Left forelimb (tissue), 1 donor: ENCODE measurements around the gene ABHD16B.
A peak's percentile ranks its signal among the peaks of the same experiment; 100 is the strongest.
"Not testable (repeated sequence)": the region's sequence is repeated elsewhere in the genome, so short reads cannot be mapped to it uniquely, and the experiment has no call there.

Source experiments
- DNase-seq: peaks from one replicate; pipeline ENCODE4 v3.0.0-alpha.2; 2018; ENCODE audit warnings: low spot score

The ABHD16B gene

DNA sequence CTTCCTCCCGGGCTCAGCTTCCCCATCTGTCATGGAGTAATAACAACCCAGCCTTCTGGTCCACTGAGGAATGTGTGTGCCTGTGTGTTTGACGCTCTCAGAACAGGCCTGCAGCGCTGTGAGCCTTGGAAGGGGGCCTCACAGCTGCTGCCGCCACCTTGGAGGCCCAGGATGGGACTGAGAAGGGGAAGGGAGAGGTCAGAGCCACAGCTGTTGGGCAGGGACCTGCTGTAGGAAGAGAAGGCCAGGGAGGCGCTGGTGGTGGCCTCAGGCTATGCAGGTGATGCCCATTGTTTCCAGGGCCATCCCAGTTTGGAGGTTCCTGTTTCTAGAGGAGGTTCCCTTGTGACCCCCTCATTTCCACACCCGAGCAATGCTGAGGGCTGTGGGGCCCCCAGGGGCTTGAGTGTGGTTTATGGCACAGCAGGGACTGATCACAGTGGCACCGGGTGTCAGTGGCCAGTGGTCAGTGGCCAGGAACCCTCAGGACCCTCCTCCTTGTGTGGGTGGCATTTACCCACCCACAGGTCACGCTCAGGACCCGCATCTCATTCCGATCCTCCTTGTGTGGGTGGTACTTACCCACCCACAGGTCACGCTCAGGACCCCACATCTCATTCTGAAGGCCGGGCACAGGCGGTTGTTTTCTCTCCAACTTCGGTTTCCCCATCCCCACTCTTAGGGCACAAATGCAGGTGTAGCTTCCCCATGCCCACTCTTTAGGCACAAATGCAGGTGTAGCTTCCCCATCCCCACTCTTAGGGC, 17.8 kb downstream of the ABHD16B start:
- DNase-seq: no peak

DNA sequence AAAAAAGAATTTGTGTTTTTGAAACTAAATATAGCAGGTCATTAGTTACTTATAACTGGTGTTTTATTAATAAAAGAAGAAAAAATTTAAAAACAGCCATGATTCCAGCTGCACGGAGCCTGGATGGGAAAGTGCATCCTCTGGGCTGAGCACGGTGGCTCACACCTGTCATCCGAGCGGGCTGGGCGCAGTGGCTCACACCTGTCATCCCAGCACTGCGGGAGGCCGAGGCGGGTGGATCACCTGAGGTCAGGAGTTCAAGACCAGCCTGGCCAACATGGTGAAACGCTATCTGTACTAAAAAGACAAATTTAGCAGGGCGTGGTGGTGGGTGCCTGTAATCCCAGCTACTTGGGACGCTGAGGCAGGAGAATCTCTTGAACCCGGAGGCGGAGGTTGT, 19.6 kb downstream of the ABHD16B start:
- not testable (repeated sequence) for DNase-seq

DNA sequence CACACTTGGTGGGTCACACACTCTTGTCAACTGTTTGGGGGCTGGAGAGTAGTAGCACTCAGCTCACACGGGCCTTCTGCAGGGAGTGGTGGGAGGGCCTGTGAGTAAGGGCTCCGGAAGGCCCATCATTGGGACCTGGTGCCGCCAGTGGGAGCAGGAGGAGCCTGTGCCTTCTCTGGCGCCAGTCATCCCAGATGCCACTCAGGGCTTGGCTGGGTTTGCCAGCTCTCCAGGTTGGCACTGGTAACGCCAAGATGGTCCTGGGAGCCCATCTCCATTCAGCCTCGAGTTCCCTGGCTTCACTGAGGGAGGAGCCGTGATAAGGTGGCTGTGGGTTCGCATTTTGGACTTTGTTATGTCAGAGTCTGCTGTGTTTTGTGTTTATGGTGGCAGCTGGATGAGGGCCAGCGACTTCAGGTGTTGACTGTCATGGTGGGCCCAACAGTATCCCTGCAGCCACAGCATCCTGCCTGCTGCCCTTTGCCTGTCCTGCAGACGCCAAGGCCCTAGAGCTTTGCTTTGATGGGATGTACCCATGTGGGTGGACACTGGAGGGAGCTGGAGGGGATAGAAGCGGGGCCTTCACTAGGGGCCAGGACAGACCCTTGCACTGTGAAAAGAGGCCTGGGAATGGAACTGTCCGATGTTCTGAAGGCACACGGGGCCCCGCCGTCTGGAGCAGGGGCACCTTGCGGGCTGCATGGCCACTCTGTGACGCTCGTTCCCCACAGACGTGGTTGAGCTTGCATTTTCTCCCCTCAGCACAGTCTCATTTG, 20.3 kb downstream of the ABHD16B start:
- DNase-seq: no peak

DNA sequence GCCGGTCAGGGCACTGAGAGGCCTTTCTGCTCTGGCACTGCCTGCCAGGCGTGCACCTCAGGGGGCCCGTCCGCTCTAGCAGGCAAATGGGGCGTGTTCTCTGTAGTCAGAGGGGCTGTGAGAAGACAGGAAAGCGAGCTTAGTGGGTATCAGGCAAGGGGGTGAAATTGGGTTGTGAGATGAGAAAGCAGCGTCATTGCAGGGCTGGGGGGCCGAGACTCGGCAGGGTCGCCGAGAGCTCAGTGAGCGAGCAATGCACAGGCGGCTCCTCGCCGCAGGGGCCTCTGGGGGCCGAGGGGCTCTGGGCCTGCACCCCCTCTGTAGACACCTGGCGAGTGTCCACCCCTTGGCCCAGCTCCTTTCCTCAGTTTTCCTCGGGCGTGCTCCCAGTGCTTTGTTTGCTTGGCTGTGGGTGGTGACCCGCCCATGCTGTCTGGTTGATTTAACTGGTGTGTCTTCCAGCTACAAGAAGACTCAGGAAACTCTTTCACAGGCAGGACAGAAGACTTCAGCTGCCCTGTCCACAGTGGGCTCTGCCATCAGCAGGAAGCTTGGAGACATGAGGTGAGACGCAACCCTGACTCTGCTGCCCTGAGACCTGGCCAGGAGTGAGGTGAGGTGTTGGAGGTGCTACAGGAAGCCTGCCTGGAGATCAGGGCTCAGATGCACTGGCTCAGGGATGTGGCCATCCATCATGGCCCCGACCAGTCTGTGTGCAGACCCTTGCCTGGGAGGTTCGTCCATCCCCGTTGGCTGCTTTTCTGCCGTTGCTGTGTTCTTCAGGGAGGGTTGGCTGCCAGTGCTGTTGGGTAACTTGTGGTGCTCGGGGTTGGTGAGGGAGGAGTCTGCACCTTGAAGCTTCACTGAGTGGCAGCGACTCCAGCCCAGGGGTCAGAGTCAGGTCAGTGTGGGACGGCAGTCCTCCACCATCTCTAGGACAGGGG, 21.2 kb downstream of the ABHD16B start:
- DNase-seq: no peak

DNA sequence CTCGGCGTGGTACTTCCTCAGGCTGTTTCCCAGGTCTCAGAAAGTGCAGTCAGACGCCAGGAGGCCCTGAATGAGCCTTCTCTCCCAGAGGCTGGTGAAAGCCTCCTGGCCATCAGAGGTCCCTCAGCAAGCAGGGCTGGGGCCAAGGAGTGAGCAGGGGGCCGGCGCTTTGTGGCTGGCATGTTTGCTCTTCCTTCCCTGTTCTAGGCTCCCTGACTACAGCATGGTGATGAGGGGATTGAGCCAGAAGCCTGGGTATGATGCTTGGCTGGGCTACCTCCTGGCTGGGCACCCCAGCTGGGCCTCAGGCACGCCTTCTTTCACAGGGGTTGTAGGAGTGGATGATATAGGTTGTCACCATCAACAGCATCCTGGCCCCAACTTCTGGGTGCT, 21.9 kb downstream of the ABHD16B start:
- no peak for DNase-seq

DNA sequence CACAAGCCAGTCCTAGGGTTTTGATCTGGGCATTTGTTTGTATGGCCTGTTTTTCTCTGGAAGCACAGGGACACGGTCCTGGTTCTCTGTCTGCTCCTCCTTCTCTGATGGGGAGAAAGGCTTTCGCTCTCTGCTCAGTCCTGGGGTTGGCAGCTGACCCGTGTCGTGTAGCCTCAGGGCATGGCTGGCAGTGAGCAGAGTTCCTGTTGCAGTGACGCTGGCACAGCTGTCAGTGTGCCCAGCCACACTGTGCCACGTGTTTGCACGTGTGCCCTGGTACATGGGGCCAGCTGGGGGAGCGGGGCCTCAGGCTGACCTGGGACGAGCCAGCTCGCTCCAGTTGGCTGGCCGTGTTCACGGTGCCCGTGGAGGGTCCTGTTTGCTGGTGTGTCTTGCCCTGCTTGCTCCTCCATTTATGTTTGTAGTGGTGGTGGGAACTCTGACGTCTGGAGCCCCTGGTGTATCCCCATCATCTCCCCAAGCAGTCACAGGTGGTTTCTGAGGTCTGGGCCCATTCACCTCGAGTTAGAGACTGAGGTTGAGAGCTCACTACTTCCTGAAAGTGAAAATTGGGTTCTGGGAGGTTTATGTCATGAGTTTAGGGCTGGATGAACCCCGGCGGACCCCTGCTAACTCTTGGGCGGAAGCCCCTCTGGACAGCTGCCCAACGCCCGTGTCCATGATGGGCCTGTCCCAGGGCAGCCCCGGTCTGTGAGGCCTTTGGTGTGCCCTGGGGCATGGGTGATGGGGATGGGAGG, 23.4 kb downstream of the ABHD16B start:
- DNase-seq: no peak

DNA sequence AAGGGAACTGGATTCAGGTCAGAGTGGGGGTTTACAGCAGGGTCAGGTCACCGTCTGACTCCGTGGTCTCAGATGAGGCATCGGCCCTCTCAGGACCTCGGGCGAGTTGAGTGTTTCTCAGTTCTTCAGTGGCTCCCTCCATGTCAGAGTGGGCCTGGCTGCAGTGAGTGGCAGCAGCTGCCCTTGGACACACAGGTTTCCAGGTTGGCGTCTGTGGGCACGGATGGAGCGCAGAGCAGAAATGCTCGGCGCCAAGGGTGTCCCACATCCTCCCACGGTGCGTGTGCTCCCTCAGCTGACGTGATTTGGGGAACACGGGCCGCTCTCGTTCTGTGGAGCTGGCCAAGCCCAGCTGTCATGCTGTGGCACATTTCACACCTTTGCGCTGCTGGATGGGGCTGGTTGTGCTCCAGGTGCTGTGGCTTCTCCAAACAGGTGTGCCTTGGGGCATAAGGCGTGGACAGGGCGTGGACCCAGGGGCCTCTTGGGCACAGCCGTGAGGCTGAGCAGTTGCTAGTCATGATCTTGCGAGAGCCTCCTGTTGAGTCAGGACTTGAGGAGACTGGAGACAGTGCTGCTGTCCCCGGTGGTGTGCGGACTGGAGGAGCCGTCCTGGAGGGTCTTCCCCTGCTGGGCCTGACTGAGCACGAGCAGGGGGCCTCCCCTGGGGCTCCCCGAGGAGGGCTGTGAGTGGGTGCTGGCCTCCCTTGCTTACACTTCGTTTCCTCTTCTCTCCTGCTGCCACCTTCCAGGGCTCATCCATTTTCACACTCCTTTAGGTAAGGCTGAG, 24.2 kb downstream of the ABHD16B start:
- no peak for DNase-seq

DNA sequence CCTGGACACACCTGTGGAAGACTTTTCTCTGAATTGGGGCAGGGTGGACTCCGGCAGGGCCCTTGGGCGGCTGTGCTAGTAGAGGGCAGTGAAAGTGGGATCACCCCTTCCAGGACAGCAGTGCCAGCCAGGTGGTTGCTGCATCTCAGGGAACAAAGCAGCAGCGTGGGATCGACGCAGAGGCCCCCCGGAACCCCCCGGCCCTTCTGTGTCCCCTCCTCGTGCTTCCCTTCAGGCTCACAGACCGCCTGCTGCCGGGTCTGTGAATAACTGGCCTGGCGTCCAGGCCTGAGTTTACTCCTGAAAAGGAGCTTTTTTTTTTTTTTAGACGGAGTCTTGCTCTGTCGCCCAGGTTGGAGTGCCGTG, 24.7 kb downstream of the ABHD16B start:
- DNase-seq: no peak

DNA sequence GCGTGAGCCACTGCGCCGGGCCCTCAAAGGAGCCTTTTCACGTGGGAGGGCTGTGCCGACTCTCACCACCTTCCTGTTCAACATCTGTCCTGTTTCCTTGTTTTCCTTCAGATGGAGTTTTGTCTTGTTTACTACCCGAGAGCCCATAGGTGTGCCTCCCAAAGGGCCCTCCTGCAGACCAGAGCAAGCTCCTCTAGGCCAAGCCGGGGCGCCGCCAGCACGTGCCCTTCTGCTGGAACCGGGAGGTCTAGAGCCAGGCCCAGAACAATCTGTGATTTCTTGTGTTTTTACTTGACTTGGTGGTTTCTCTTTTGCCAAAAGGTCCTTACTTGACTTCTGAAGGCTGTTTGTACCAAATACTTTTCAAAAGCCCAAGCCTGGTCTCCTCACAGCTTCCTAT, 25.6 kb downstream of the ABHD16B start:
- DNase-seq: no peak

DNA sequence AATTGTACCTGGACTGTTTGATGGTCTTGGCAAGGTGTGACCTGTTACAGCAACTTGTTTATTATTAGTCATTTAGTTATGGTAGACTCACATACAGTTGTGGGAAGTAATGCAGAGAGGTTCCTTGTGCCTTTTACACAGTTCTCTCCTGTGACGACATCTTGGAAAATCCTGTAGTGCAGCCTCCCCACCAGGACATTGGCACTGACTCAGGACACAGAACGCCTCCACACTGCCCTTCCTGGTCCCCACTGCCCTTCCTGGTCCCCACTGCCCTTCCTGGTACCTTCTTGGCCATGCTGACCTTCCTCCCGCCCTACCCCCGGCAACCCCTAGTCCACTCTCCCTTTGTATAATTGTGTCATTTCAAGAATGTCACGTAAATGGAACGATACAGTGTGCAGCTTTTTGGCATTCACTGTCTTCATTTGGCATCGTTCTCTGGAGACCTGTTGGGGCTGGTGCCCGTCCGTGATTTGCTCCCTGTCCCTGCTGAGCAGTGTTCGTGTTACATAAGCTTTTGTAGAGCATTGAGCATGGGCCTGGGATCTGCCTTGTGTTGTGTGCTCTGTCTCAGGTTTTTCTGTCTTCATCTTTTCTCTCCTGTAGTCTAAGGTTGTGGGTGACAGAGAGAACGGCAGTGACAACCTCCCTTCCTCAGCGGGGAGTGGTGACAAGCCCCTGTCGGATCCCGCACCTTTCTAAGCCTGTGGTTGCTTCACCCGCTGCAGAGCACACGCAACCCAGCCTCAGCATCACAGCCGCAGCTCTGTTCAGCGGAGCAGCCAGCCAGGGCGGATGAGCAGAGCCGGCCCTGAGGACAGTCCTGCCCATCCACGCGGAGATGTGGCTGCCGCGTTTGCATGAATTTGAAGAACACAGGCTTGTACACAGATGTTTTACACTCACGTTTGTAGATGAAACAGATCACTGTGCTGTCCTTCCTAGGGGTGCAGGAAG, 28.2 kb downstream of the ABHD16B start:
- no peak for DNase-seq

DNA sequence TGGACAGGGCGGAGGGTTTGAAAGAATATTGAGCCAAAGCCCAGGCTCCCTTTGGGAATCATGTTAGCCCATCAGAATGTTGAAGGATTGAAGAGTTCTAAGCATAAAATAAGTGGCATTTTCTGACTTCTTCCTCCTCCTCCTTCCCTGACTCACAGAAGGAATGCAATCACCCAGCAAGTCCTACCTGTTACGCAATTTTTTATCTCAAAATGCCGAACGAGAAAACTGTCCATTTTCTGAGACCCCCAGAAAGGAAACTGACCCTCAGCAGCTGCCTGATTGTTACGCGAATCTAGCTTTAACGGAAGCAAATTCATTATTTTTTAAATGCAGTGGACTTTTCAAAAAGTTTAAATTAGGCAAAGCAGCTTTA, 28.9 kb downstream of the ABHD16B start:
- no peak for DNase-seq

DNA sequence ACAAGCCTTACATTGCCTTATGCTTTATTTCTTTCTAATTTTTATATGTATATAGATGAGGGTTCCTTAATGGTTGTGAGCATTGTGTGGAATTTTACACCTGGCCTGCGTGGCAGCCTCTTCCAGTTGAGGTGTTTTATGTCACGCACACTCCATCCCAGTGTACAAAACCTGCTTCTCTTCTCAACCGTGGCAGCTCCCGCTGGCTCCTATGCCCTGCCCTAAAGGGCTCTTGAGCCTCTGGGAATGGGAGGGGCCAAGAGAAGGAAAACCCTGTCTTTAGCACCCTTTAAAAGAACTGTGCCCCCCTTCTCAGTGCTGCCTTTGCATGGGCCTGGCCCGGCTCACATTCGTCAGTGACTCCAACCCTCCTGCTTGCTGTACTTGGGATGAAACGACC, 29.3 kb downstream of the ABHD16B start:
- no peak for DNase-seq

DNA sequence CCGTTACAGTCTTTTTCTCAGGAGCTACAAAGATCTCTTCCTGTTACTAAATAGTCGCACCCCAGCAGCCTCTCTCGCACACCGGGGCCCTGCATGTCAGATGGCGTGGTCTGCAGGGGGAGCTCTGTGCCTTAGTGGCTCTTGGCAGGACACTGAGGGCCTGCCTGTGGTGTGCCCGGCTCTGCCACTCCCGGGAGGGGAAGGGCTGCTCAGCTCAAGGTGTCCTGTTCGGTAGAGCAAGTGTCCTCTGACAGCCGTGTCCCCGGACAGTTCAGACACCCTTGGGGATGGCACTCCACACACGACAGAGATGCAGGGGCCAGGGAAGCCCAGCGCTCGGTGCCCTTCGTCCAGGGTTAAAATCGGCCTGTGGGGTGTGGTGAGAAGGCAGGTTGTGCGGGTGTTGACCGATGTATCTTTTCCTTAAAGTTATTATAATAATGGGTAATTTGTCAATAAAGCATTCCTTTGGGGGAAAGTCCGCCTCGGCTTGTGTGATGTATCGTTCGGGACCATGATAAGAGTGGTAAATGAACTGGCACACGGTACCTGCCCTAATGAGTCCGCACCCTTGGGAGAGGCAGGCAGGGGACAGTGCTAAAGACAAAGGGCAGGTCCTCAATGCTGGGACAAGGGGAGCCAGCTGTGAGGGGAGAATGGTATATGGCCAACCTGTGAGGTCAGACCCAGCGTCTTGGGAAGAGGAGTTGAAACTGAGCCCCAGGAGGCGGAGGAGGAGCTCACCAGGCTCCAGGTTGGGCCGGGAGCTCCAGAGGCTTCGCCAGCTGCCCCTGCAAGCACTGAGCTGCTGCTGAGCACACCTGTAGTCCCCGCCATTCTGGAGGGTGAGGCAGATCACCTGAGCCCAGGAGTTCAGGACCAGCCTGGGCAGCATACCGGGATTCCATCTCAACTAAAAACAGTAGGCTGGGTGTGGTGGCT, 30.0 kb downstream of the ABHD16B start:
- no peak for DNase-seq

DNA sequence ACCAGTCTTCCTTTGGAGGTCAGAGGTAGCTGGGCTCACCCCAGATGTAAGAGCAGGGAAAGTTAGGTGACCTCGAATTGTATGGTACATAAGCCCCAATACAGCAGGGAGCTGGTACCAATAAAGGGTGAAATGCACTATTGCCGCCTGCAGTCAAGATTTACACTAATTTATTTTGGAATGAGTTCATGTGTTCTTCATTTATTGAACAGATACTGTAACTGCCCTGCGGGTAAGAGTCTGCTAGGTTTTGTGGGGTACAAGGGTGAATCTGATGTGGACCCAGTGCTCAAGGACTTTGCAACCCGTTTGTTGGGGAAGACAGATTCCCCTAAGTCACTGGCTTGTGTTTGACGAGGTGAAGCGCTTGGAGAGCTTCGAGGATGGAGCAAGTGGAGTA, 31.1 kb downstream of the ABHD16B start:
- DNase-seq: no peak

DNA sequence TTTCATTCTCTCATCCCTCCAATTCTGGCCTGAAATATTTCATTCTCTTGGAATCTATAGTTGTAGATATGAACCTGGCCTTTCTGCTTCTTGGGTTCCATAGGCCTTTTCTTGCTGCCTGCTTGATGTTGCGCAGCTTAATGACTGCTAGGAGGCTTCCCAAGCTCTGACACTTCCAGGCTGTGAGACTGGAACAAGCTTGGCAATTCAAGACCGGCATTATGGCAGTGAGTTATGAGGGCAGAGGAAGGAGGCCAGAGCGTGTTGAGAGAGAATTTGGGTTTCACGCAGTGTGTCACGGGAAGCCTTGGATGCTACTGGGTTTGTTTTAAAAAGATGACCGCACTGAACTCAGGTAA, 32.7 kb downstream of the ABHD16B start:
- DNase-seq: no peak

DNA sequence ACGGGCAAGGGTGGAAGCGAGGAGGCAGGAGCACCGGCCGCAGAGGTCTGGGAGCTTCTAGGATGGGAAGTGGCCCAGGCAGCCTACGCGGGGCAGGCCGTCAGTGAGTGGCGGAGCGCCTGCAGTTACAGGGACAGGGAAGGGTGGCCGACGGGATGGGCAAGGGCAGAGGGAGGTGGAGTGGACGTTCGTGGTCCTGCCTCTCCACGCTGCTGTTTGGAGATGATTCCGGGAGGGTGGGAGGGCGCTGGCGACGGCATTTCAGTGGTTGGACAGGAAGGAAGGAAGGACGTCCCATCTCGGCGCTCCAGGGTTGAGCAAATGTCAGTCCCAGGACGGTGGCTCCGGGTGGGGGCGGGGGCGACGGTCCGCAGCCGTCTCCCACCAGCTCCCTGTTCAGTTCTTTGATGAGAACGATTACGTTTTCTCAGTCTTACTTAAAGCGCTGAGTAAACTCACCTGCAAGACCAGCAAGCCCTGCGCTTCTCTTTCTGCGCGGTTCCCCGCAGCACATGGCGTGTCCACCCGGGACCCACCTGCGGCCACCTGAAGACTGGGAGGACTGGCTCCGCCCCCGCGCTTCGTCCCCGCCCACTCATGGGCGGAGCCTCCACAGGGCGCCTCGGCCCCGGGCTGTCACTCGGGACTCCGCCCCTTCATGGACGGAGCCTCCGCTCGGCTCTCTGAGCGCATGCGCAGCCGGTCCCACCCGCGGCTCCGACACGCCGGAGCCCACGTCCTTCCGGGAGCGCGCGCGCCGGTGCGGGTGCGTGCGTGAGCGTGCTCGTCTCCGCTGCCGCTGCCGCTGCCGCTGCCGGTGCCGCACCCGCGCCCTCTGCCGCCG, 33.3 kb downstream of the ABHD16B start, which contains the start of gene DNAJC5:
DNAJC5 (plus strand) TSS at position 769 of the 844 bp plus-strand sequence. CDS start 33,220 bp downstream, outside the sequence.
- peak; percentile 95 for DNase-seq

DNA sequence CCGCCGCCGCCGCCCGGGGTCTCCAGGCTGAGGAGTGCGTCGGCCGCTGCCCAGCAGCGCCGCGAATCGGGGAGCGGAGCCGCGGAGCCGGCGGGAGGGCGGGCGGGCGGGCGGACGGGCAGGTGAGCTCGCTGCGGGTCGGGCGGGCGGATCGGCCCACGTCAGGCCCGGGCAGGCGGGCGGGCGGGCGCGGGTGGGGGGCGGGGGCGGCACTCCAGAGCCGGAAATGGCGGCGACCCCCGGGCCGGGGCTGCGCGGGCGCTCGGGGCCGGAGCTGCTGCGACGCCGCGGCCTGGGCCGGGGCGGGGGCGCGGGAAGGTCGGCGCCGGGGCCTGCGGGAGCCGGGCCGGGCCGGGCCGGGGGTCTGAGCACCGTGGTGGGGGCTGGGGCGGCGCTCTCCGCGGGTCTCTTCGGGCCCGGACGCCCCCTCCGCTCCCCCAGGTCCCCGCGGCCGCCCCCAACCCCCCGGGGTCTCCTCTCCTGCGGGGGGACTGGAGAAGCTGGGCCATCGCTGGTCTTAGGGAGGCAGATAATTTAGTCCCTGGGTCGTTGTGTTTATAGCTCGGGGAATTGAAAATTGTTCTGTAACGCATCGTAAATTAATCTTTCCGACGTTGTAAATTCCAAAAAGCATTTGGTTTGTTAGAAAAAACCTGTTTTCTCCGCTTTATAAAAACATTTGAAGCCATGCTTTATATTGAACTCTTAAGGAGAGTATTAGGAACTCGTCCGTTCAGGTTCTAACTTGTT, 34.1 kb downstream of the ABHD16B start:
- no peak for DNase-seq
